CD14-positive monocyte (primary cell): ENCODE measurements around the gene PROSER1. TPM values are rescaled to one million over a fixed set of nuclear protein-coding genes. Genes with fewer than 3 reads are reported as not detected.

ENCODE experiments used
- DNase-seq, 3 donors: peaks; one replicate each; pipeline ENCODE4 v3.0.0-alpha.2; 2011 to 2022
- H2AFZ ChIP-seq: 2 replicates; pipeline ENCODE4 v1.6.0; 2012; ENCODE audit warnings: mild to moderate bottlenecking, low read depth, low read length, inconsistent platforms; ENCODE audit not compliant: insufficient read depth, poor library complexity, severe bottlenecking
- H3K27ac ChIP-seq, 2 donors: 1 replicate in 1 of 2; 2 replicates in 1 of 2; pipeline ENCODE4 v1.5.1; 2012 to 2013; ENCODE audit warnings: low read length in 2 of 2, control low read depth in 1 of 2, inconsistent platforms in 1 of 2, low read depth in 1 of 2, mild to moderate bottlenecking in 1 of 2
- H3K27me3 ChIP-seq, 2 donors: one replicate each; pipeline versions ENCODE4 v1.6.0 to v1.6.1; 2011 to 2013; ENCODE audit warnings: low read length in 2 of 2; ENCODE audit not compliant: control insufficient read depth in 2 of 2, insufficient read depth in 2 of 2
- H3K36me3 ChIP-seq, 2 donors: replicated peaks in 1 of 2; 1 replicate in 1 of 2; 2 replicates in 1 of 2; pipeline versions ENCODE4 v1.5.1 to v1.6.1; 2012 to 2013; ENCODE audit warnings: low read length in 2 of 2, control low read depth in 1 of 2, inconsistent platforms in 1 of 2, mild to moderate bottlenecking in 1 of 2; ENCODE audit not compliant: insufficient read depth in 2 of 2, control insufficient read depth in 1 of 2
- H3K4me1 ChIP-seq, 2 donors: 1 replicate in 1 of 2; 2 replicates in 1 of 2; pipeline versions ENCODE4 v1.5.1 to v1.6.1; 2012 to 2013; ENCODE audit warnings: low read length in 2 of 2, control low read depth in 1 of 2, inconsistent platforms in 1 of 2, mild to moderate bottlenecking in 1 of 2, moderate library complexity in 1 of 2; ENCODE audit not compliant: insufficient read depth in 2 of 2, control insufficient read depth in 1 of 2
- H3K4me2 ChIP-seq: replicated peaks from 2 replicates; pipeline ENCODE3; 2012; ENCODE audit warnings: low read length, moderate library complexity, mild to moderate bottlenecking; ENCODE audit not compliant: poor library complexity, severe bottlenecking; ENCODE audit errors: extremely low read depth
- H3K4me3 ChIP-seq, 3 experiments: fragments of 200-600 bp in 1 of 3; sonication (generic) in 1 of 3; replicated peaks in 1 of 3; 1 replicate in 2 of 3; 2 replicates in 1 of 3; pipeline ENCODE4 v1.5.1; 2011 to 2013; ENCODE audit warnings: low read length in 3 of 3, mild to moderate bottlenecking in 3 of 3, control low read depth in 2 of 3, low read depth in 2 of 3, inconsistent platforms in 1 of 3, moderate library complexity in 1 of 3
- H3K79me2 ChIP-seq: 2 replicates; pipeline ENCODE4 v1.6.0; 2012; ENCODE audit warnings: mild to moderate bottlenecking, control low read depth, inconsistent platforms, low read length, moderate library complexity; ENCODE audit not compliant: insufficient read depth
- H3K9ac ChIP-seq: 2 replicates; pipeline ENCODE4 v1.6.0; 2017; ENCODE audit warnings: low read length, mild to moderate bottlenecking; ENCODE audit not compliant: insufficient read depth, poor library complexity, severe bottlenecking
- H3K9me3 ChIP-seq, 2 donors: replicated peaks in 1 of 2; 1 replicate in 1 of 2; 2 replicates in 1 of 2; pipeline versions ENCODE4 v1.5.1 to v1.6.1; 2012 to 2013; ENCODE audit warnings: low read length in 2 of 2, control low read depth in 1 of 2; ENCODE audit not compliant: control insufficient read depth in 1 of 2, insufficient read depth in 1 of 2
- H4K20me1 ChIP-seq: 2 replicates; pipeline ENCODE4 v1.6.0; 2012; ENCODE audit warnings: mild to moderate bottlenecking, low read length, control low read depth, moderate library complexity; ENCODE audit not compliant: insufficient read depth
- H3K27ac Mint-ChIP-seq, 7 donors: one replicate each; pipeline ENCODE4 v1.8.0; 2020; ENCODE audit warnings: mild to moderate bottlenecking in 7 of 7, mixed read lengths in 7 of 7, moderate library complexity in 6 of 7, inconsistent platforms in 2 of 7
- H3K27me3 Mint-ChIP-seq, 3 donors: one replicate each; pipeline ENCODE4 v1.8.0; 2021 to 2022; ENCODE audit warnings: low read depth in 3 of 3, mild to moderate bottlenecking in 3 of 3, mixed read lengths in 3 of 3, moderate library complexity in 3 of 3, inconsistent platforms in 1 of 3
- H3K36me3 Mint-ChIP-seq, 2 donors: one replicate each; pipeline ENCODE4 v1.8.0; 2020; ENCODE audit warnings: mixed read lengths in 2 of 2, inconsistent platforms in 1 of 2, mild to moderate bottlenecking in 1 of 2
- H3K4me1 Mint-ChIP-seq: one replicate; pipeline ENCODE4 v1.8.0; 2020; ENCODE audit warnings: mild to moderate bottlenecking, mixed read lengths
- H3K4me3 Mint-ChIP-seq, 2 donors: one replicate each; pipeline ENCODE4 v1.8.0; 2020; ENCODE audit warnings: mild to moderate bottlenecking in 2 of 2, mixed read lengths in 2 of 2, moderate library complexity in 1 of 2
- H3K9me3 Mint-ChIP-seq, 7 donors: one replicate each; pipeline ENCODE4 v1.8.0; 2020 to 2022; ENCODE audit warnings: mixed read lengths in 7 of 7, mild to moderate bottlenecking in 6 of 7, moderate library complexity in 6 of 7, inconsistent platforms in 2 of 7
- WGBS: methylation state at CpG from one replicate; pipeline ENCODE4 v1.1.5; 2013; ENCODE audit warnings: missing lambda C conversion rate; ENCODE audit not compliant: insufficient coverage; 5-methylcytosine and 5-hydroxymethylcytosine counted together
- intact Hi-C, 2 donors: fragments of 100-400 bp; cut with micrococcal nuclease; formaldehyde crosslinking; loops; one replicate each; pipeline versions ENCODE4 v1.15.0 to v1.15.1; 2023
- polyA plus RNA-seq, 3 donors: library from polyadenylated mRNA; depleted of rRNA in 1 of 3; unstranded in 2 of 3; stranded (reverse) in 1 of 3; fragments of 300-500 nt in 2 of 3; fragments of >200 nt in 1 of 3; fragmentation: Illumina TruSeq in 2 of 3; gene quantifications; 1 replicate in 2 of 3; 2 replicates in 1 of 3; pipeline ENCODE4 v1.2.3, GENCODE V29; 2012 to 2021
- TF ChIP-seq, protein P1 (sequence below): fragments of 200-600 bp; IDR thresholded peaks from one replicate; pipeline ENCODE4 v1.8.0; 2022; ENCODE audit warnings: antibody characterized with exemption, mild to moderate bottlenecking

The PROSER1 gene
- polyA plus RNA-seq, 3 donors = 4.6 to 28.5 (median 9.1) TPM

DNA sequence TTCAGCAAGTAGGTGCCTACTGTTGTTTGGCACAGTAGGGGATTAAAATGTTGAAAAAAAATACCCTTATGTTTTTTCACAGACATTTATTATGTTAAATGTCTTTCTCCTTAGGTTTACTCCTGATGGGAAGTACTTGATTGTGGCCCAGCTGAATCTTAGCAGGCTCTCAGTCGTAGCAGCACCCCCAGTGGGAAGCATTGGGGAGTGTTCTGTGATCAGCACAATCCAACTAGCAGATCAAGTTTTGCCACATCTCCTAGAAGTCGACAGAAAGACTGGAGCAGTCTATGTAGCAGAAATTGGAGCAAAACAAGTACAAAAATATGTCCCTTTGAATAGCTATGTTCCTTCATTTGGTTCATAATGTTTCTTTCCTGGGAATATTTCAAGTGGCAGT is 9.7 kb upstream of the PROSER1 start:
- no peak overlapping the region for H3K9ac ChIP-seq
- H2AFZ ChIP-seq = no peak overlapping the region
- peaks cover 17% of the 10 kb centered on the region for H3K79me2 ChIP-seq
- peak overlapping the region in 1 of 2 donors; percentile 23 for H3K27ac ChIP-seq
- Mint-ChIP-seq H3K4me1 (peaks cover 4% of the 10 kb centered on the region), H3K36me3 (peaks cover 52 to 65% of the 10 kb centered on the region in 2 donors), H3K4me3 (no peak overlapping the region), H3K27me3 (peaks cover 0 to 2% (median 0%) of the 10 kb centered on the region in 3 donors), H3K27ac (peak overlapping the region in 1 of 7 donors; percentile 61), H3K9me3 (no peaks in the 10 kb centered on the region)
- H3K27me3 ChIP-seq = no peaks in the 10 kb centered on the region
- TF ChIP-seq, protein P1, sequence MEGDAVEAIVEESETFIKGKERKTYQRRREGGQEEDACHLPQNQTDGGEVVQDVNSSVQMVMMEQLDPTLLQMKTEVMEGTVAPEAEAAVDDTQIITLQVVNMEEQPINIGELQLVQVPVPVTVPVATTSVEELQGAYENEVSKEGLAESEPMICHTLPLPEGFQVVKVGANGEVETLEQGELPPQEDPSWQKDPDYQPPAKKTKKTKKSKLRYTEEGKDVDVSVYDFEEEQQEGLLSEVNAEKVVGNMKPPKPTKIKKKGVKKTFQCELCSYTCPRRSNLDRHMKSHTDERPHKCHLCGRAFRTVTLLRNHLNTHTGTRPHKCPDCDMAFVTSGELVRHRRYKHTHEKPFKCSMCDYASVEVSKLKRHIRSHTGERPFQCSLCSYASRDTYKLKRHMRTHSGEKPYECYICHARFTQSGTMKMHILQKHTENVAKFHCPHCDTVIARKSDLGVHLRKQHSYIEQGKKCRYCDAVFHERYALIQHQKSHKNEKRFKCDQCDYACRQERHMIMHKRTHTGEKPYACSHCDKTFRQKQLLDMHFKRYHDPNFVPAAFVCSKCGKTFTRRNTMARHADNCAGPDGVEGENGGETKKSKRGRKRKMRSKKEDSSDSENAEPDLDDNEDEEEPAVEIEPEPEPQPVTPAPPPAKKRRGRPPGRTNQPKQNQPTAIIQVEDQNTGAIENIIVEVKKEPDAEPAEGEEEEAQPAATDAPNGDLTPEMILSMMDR = no peak
- no peaks in the 10 kb centered on the region for H3K4me1 ChIP-seq
- peaks cover 50 to 85% of the 10 kb centered on the region in 2 donors for H3K36me3 ChIP-seq
- intact Hi-C loops = no loop called here
- no peaks in the 10 kb centered on the region for H3K9me3 ChIP-seq
- H3K4me3 ChIP-seq = no peak overlapping the region
- no peak overlapping the region for H3K4me2 ChIP-seq
- no peak for DNase-seq
- no peaks in the 10 kb centered on the region for H4K20me1 ChIP-seq
- WGBS = no CpG with 5 or more reads among the region's 2 CpGs

DNA sequence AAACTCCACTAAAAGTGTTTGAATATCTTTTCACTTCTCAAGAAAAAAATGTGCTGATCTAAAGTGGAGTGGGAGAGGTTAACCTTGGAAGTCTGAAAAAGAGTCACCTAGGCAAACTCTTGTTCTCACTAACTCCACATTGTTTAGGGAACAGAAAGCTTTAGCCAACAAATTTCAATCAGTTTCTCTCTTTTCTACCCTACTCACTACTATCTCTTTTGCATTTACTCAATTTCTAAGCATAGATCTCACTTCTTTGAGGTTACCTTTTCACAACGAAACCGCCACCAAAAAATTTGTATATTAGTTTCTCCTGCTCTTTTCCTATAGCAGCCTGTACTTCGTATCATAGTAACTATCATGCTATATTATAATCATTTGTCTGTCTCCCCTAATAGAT is 6.6 kb upstream of the PROSER1 start:
- Mint-ChIP-seq H3K27ac (peak overlapping the region in 1 of 7 donors; percentile 43), H3K9me3 (no peaks in the 10 kb centered on the region), H3K36me3 (peaks cover 48 to 56% of the 10 kb centered on the region in 2 donors), H3K4me1 (peaks cover 21% of the 10 kb centered on the region), H3K27me3 (peaks cover 0 to 2% (median 0%) of the 10 kb centered on the region in 3 donors), H3K4me3 (no peak overlapping the region)
- Histone ChIP-seq H3K36me3 (peaks cover 46 to 68% of the 10 kb centered on the region in 2 donors), H3K27me3 (no peaks in the 10 kb centered on the region), H3K9me3 (no peaks in the 10 kb centered on the region), H3K79me2 (peaks cover 46% of the 10 kb centered on the region), H3K4me1 (peaks cover 14 to 17% of the 10 kb centered on the region in 2 donors), H2AFZ (no peak overlapping the region), H3K4me3 (no peak overlapping the region), H4K20me1 (no peaks in the 10 kb centered on the region), H3K4me2 (no peak overlapping the region), H3K9ac (no peak overlapping the region), H3K27ac (peak overlapping the region in 1 of 2 donors; percentile 40)
- TF ChIP-seq, protein P1 = no peak
- intact Hi-C loops = no loop called here
- no CpG with 5 or more reads among the region's 3 CpGs for WGBS
- DNase-seq = no peak
